ENCODE results near the gene OR52W1.
"Not testable (repeated sequence)": the region's sequence is repeated elsewhere in the genome, so short reads cannot be mapped to it uniquely, and the experiment has no call there.

OR52W1 gene

DNA sequence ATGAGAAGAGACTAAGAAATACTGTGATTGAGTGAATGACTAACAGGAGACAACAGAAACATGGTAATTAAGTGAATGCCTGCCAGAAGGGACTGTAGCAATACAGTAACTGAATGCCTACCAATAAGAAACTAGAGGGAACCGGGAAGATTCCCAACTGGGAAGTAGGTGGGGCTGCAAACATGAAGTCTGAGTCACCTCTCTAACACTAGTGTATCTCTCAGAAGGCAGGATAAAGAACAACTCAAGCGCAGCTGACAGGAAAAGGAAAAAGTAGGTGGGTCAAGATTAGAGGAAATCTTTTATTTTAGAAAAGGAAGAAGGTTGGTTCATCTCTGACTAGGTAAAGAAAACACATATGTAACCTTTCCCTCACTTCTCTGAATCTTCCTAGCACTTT, 20.3 kb downstream of the OR52W1 start:
- no peak for DNase-seq

DNA sequence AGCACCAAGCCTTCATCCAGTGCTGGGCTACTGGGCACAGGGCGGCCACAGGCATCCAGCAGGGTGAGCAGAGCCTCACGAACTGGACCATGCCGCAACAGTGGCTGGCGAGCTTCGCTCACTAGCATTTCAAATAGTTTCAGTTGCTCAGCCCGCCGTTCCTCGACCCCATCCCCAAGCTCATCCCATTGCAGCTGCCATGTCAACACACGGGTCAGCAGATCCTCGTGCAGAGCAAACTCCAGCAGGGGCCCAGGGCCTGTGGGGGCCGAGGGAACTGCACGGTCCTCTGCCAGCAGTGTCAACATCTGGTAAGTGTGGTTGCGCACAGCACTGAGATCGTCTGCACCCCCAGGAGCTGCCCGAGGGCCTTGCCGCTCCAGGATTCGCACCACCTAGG, 24.8 kb downstream of the OR52W1 start:
- no peak for DNase-seq

DNA sequence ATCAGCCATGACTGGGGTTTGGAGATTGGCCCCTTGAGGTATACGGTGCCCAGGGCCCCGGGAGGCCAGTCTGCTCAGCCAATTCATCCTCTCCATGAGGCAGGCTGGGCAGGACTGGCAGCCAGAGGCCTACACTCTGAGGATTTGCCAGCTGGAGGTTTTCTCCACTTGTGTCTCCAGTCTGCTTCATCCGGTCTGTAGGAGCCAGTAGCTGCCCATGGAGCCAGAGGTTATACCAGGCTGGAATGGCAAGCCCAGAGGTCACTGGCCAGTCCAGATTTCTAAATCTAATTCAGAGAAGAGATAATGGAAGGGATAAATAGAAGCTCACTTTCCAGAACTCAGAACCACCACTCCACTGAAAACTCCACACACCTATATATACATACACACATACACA, 25.4 kb downstream of the OR52W1 start:
- DNase-seq = no peak

DNA sequence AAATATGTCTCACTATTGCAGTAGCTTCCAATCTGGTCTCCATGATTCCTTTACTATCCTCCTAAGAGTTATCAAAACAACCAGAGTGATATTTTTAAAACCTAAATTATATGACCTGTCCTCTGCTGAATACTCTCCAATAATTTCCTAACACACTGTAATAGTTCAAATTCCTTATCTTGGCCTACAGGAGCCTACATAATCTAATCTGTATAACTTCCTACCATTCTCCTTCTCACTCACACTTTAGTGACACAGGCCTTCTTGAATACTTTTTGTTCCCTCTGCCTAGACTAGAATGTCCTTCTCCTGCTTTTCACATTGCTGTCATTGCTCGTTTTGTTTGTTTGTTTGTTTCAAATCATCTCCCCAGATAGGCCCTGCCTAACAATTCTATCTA, 26.0 kb downstream of the OR52W1 start:
- no peak for DNase-seq

DNA sequence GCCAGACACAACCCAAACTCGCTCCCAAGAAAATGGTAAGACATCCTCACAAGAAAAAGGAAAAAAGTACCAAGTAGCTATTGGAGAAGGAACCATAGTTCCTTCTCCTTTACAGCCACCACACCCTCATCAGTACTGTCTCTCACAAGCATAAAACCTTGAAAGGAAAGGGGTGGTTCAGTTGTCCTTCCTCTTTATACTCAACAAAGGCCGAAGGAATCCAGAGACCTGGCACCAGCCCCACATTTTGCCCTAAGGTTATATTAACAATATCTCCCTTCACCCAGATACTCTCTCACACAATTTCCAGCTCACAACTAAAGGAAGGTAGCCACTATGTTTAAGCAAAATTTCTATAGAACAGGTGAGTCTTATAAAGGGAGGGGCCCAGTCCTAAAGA, 26.9 kb downstream of the OR52W1 start:
- DNase-seq = no peak

DNA sequence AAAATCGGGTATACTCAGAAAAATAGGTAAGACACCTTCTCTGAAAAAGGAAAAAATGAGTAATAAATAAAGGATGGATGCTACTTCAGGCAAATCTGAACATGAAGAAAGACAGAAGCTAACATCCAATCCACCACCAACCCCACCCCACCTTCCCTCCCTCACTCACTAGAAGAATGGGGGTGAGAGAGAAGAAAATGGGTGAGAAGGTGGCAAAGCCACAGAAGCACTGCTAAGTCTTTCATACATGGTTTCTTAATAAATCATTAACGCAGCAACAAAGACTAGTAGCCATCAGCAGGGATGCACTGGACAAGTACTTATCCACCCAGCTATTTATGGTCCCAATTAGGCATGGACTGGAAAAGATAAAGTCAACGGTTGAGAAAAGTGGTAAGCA, 29.5 kb downstream of the OR52W1 start:
- no peak for DNase-seq

DNA sequence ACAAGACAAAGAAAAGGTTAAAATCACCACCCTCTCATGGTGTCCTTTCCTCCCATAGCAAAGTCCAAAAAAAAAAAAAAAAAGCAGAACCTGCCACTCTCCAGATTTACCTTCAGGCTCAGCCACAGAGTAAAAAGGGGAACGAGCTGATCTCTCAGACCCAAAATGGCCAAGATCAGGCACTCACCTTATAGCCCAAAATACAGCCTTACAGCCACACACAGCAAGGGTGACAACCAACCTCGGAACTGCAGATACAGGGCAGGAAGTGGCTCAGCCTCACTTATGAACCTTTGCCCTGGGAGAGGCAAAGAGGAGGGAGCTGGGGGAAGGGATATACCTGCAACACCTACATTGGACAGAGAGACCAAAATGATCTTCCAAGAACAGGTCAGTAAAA, 30.9 kb downstream of the OR52W1 start:
- peak; percentile 25 for DNase-seq

DNA sequence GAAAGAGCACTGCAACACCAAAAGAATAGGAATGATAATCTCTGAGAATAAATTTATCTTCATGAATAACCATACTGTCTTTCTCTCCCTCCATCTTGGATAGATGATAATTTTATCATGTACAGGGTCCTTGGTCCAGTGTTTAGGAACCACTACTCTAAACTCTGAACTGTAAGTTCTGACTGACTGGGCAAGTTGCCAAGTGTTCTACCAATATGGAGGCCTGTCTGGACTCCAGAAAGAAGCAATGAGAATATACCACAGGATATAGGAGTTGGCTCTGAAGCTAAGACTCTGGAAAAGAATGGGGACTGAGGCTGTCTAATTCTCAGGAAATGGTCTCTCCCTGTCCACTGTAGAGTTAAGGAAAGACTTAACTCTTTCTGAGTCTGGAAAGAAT, 33.9 kb downstream of the OR52W1 start:
- DNase-seq = no peak

DNA sequence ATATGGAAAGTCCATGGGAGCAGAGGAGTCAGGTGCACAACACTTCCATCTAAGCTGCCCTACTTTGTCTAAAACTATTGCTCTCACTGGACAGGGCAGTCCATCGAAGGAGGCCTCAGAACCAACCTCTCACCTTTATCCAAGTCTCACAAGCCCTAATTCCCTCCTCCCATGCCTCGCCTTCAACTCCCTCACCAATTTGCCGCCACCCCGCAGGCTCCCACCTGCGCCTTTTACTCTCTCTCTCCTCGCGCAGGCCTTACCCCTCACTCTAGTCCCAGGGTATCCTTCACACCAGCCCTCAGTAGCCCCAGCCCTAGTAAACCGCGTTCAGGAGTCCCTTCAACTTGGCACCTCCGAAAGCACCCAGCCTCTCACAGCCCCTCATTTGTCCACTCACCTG, 35.0 kb downstream of the OR52W1 start:
- DNase-seq = peak; percentile 15

DNA sequence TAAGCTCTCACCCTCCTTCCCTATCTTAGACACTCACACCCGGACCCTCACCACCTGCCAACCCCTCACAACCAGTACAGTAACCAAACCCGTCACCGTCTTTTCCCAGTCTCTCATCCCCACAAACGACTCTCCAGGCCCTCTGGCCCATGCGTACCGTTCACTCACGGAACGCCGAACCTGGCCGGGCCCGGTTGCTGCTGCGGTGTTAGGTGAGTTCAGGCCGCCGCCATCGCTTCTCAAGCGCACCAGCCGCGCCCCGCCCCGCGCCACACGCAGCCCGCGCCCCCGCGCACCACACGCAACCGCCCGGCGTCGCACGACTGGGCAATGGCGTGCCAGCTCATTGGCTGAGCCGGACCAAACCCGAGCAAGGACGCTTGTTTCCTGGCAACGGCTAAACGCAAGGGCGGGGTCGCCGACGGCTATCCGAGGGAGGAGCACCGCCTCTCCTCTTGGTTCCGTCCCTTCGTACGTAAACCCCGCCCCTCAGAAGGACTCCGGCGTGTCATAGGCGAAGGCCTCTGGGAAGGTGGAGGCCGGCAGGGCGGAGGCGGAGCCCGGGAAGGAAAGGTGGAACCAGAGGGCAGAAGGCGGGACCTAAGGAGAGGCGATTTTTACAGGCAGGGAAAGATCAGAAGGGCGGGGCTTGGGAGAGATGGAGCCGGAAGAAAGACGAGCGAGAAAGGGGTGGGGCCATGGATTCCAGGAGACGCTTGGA, 35.5 kb downstream of the OR52W1 start, which contains the start of gene FHIP1B:
Gene FHIP1B, minus strand, starts transcription at position 250 of the 721 bp plus-strand sequence. CDS start 10,120 bp downstream, outside the sequence.
- DNase-seq = peak; percentile 99

DNA sequence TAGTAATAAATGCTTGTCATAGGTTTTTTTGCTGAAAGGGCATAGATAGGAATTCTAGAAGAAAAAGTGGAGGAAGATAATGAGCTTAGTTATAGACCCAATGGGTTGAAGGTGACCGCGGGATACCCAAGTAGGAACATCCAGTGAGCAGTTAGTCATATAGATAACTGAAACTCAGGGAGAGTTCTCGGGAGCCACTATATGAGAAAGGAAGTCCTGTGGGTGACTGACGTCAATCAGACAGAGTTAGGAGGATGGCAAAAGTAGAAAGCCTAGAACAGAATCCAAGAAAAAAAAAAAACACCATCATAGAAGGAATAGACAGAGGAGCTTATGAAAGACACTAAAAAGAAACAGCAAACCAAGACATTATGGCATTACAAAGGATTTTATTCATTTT, 38.2 kb downstream of the OR52W1 start:
- no peak for DNase-seq

DNA sequence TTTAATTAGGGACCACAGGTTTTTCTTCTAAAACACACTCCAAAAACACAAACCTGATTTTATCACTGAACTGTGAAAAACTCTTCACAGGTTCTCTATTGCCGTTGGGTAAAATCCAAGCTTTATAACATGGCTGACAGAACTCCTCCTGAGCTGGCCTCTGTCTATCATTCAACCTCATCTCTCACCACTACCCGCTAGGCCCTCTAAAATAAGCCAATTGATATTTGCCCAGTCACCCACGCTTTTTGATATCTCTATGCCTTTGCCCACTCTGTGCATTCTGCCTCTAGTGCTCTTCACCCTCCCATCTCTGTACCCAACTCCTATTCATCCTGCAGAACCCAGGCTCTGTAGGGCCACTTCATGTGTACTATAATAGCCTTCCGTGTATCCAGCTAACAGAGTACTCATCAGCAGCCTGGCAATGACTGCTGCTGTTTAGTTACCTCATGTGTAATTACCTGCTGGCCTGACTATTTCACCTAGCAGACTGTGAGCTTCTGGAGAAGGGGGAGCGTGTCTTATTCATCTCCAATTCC, 38.8 kb downstream of the OR52W1 start:
- no peak for DNase-seq

DNA sequence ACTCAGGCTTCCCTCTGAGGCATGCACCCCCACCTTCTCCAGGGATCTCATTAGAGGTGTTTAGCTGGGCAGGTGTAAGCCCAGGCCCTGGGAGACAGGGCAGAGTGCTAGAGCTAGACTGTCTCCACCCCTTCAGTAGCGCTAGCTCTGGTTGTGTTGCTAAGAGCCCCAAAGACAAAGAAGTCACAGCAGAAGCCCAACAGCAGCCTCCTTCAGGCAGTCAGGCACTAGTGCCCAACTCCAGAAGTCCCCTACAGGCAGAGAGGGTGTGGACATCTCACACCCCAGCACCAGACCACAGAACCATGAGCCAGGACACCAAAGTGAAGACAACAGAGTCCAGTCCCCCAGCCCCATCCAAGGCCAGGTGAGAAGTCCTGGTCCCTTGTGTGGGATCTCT, 39.9 kb downstream of the OR52W1 start, which contains the start of gene CNGA4:
Gene CNGA4, plus strand, starts transcription at position 188 of the 400 bp plus-strand sequence. Its CDS starts 118 bp downstream, at position 306.
- DNase-seq = no peak

DNA sequence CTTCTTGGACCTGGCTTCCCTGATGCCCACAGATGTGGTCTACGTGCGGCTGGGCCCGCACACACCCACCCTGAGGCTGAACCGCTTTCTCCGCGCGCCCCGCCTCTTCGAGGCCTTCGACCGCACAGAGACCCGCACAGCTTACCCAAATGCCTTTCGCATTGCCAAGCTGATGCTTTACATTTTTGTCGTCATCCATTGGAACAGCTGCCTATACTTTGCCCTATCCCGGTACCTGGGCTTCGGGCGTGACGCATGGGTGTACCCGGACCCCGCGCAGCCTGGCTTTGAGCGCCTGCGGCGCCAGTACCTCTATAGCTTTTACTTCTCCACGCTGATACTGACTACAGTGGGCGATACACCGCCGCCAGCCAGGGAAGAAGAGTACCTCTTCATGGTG, 41.1 kb downstream of the OR52W1 start:
- no peak for DNase-seq

DNA sequence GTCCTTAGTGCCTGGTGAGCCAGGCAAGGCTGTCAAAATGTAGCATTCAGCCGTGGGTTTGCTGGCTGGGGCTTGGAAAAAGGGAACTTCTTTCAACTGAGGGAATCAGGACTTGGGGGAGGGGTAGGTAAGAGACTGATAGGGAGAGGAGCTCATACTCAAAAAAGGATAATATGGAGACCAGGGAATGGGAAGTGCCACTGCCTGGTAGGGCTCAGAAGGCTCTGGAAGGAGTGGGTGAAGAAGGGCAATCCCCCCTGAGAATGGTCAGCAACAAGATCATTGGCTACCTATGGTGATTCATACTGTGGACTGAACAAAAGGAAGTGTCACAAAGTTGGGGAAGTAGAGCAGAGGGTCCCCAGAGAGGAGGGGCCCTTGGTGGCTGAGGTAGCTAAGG, 41.8 kb downstream of the OR52W1 start:
- no peak for DNase-seq

DNA sequence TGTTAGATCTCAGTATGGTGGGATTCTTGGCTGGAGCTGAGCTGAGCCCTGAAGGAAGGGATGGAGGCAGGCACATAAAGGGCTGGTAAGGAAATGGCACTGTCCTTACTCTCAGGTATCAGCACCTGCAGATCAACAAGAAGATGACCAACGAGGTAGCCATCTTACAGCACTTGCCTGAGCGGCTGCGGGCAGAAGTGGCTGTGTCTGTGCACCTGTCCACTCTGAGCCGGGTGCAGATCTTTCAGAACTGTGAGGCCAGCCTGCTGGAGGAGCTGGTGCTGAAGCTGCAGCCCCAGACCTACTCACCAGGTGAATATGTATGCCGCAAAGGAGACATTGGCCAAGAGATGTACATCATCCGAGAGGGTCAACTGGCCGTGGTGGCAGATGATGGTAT, 42.3 kb downstream of the OR52W1 start:
- no peak for DNase-seq

DNA sequence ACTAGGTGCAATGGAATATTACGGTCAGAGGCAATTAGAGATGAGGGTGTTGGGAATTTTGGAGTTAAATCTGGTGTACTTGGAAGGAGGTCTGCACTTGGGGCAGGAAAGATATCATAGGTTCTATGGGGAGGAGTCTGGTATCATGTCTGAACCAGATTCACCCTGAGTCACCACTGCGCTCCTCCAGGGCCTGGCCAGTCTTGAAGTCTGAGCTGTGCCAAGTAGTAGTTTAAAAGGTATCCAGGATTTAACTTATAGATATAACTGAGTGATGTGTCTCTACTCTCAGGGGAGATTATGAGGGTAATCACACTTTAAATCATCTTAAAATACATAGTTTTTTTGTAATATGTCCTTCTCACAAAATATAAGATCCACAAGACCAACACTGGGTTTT, 46.5 kb downstream of the OR52W1 start:
- DNase-seq = no peak

DNA sequence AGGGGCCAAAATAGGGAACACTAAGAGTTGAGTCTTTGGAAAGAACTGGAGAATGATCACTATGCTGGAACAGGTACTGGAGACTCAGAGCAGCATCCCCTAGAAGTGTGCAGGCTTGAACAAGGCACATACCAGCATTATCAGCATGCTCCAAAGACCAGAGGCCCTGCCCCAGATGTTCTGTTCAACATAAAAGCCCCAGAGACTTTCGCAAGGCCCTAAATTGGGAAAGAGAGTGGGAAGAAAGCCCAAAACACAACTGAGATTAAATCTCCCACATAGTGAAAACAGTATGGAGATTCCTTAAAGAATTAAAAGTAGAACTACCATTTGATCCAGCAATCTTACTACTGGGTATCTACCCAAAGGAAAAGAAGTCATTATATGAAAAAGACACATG, 49.2 kb downstream of the OR52W1 start:
- DNase-seq = no peak

DNA sequence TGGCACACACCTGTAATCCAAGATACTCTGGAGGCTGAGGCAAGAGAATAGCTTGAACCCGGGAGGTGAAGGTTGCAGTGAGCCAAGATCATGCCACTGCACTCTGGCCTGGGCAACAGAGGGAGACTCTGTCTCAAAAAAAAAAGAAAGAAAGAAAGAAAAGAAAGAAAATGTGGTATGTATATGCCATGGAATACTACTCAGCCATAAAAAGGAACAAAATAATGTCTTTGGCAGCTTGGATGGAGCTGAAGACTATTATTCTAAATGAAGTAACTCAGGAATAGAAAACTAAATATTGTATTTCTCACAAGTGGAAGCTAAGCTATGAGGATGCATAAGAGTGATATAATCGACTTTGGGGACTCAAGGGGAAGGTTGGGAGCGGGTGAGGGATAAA, 49.9 kb downstream of the OR52W1 start:
- DNase-seq = not testable (repeated sequence)
